A673 (cell line): ENCODE data around the gene NANOS3. TPM values are rescaled to one million over a fixed set of nuclear protein-coding genes. Genes with fewer than 3 reads are reported as not detected.

Experiments used
- Bru-seq: library from RNA; stranded (reverse); fragments of 400-500 nt; gene quantifications from one replicate; lab custom pipeline; 2021; lab: Mats Ljungman, UMichigan
- BruChase-seq, 2 experiments: library from RNA; stranded (reverse); fragments of 400-500 nt; gene quantifications; one replicate each; lab custom pipeline; 2021; lab: Mats Ljungman, UMichigan
- BruUV-seq: library from RNA; stranded (reverse); fragments of 400-500 nt; replicated peaks from 2 replicates; lab custom pipeline; 2021; lab: Mats Ljungman, UMichigan
- CTCF ChIA-PET: fragments of 300-600 bp; sonication (Branson Sonifier 250); formaldehyde crosslinking; loops from one replicate; lab custom pipeline; 2022; ENCODE audit warnings: antibody characterized with exemption; lab: Charles Lee
- POLR2A ChIA-PET: fragments of 300-600 bp; sonication (Branson Sonifier 250); formaldehyde crosslinking; loops from one replicate; lab custom pipeline; 2022; ENCODE audit warnings: antibody characterized with exemption; ENCODE audit not compliant: low non-redundant PET; lab: Charles Lee
- DNase-seq: peaks from one replicate; pipeline ENCODE4 v3.0.0-alpha.2; 2015; ENCODE audit warnings: low spot score
- H3K27ac ChIP-seq: fragments of 200-600 bp; sonication (generic); 2 replicates; pipeline ENCODE4 v1.5.1; 2016; ENCODE audit warnings: mixed run types, low read depth, mild to moderate bottlenecking, mixed read lengths, antibody characterized with exemption, low read length; ENCODE audit not compliant: poor library complexity, severe bottlenecking
- H3K27me3 ChIP-seq: fragments of 200-600 bp; sonication (generic); replicated peaks from 2 replicates; pipeline ENCODE4 v1.6.1; 2017; ENCODE audit warnings: mixed run types, low read depth, mild to moderate bottlenecking, mixed read lengths, antibody characterized with exemption, low read length; ENCODE audit not compliant: insufficient read depth, poor library complexity
- H3K36me3 ChIP-seq: fragments of 200-600 bp; sonication (generic); 2 replicates; pipeline ENCODE4 v1.6.1; 2016; ENCODE audit warnings: mixed run types, mild to moderate bottlenecking, mixed read lengths, antibody characterized with exemption, low read length; ENCODE audit not compliant: insufficient read depth, poor library complexity, severe bottlenecking
- H3K4me1 ChIP-seq: fragments of 200-600 bp; sonication (generic); 2 replicates; pipeline ENCODE4 v1.6.1; 2017; ENCODE audit warnings: mixed run types, mild to moderate bottlenecking, mixed read lengths, antibody characterized with exemption, low read length; ENCODE audit not compliant: insufficient read depth, poor library complexity, severe bottlenecking
- H3K4me3 ChIP-seq: fragments of 200-600 bp; sonication (generic); 2 replicates; pipeline ENCODE4 v1.5.1; 2016; ENCODE audit warnings: low read depth, mixed run types, mild to moderate bottlenecking, mixed read lengths, low read length; ENCODE audit not compliant: poor library complexity, severe bottlenecking
- H3K9me3 ChIP-seq: fragments of 200-600 bp; sonication (generic); 2 replicates; pipeline ENCODE4 v1.6.1; 2016; ENCODE audit warnings: mixed run types, low read depth, mild to moderate bottlenecking, mixed read lengths, antibody characterized with exemption, low read length; ENCODE audit not compliant: poor library complexity, severe bottlenecking
- CTCF ChIP-seq: fragments of 300-800, 200-600 bp; sonication (generic); conservative IDR thresholded peaks from 2 replicates; pipeline ENCODE4 v1.5.1; 2017; ENCODE audit warnings: low read depth, mild to moderate bottlenecking, antibody characterized with exemption, low read length, moderate library complexity, mixed read lengths
- EZH2 ChIP-seq: fragments of 200-600 bp; sonication (generic); IDR thresholded peaks from 2 replicates; pipeline ENCODE4 v1.6.1; 2017; ENCODE audit warnings: borderline replicate concordance, low read depth, mild to moderate bottlenecking, mixed read lengths, antibody characterized with exemption, low read length; ENCODE audit not compliant: poor library complexity, severe bottlenecking
- intact Hi-C: fragments of 100-400 bp; cut with micrococcal nuclease; formaldehyde crosslinking; loops from one replicate; pipeline ENCODE4 v1.10.0; 2022; ENCODE audit not compliant: unreplicated experiment
- long read RNA-seq: library from polyadenylated mRNA; stranded (forward); transcript quantifications from one replicate; pipeline ENCODE4 v2.0.0, GENCODE V29; 2022
- total RNA-seq: library from RNA; stranded (reverse); gene quantifications from 2 replicates; pipeline ENCODE4 v1.2.3, GENCODE V29; 2021

NANOS3 gene
- total RNA-seq, result 4.9 and 7.1 TPM in 2 replicates
- percentile 43 among the genes with signal in this experiment for Bru-seq, nascent RNA
- BruChase-seq, experiment 1, labeled RNA remaining after a 2-hour chase, result percentile 42 among the genes with signal in this experiment
- BruChase-seq, experiment 2, labeled RNA remaining after a 6-hour chase, result percentile 37 among the genes with signal in this experiment
- long read RNA-seq, partial matches to known transcripts, result 0 of 5 reads
- long read RNA-seq, other reads (novel, unspliced or antisense), result 5 of 5 reads

DNA sequence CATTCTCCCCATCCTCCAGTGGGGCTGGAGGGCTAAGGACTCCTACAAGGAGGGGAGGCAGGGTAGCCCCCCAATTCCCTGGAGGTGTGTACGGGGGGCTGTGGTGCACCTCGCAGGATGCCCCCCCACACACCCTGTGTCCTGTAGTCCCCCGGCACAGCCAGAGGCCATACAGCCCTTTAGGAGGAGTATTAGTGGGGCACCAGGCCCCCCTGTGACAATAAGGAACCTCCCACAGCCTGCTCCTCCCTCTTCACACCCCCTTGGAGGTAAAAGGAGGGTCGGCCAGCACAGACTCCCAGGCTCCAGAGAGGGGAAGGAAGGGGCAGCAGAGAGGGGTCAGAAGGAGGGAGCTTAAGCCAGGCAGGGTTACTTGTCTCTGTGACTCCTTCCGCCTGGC is at the start of gene NANOS3:
TSS of gene NANOS3 (plus strand) at position 301 of the 400 bp plus-strand sequence. CDS start 115 bp downstream, outside the sequence.
- Histone ChIP-seq H3K9me3 (no peaks in the 10 kb centered on the region), H3K27ac (no peak within 1 kb of the TSS), H3K36me3 (no peaks in the 10 kb centered on the region), H3K27me3 (no peaks in the 10 kb centered on the region), H3K4me1 (peaks cover 26% of the 10 kb centered on the region), H3K4me3 (no peak within 1 kb of the TSS)
- ChIA-PET POLR2A (no interaction called here), CTCF (no interaction called here)
- intact Hi-C loops, result no loop called here
- no peak for TF ChIP-seq CTCF
- no peak for TF ChIP-seq EZH2
- no TSS peak for BruUV-seq
- no peak for DNase-seq

GRCh38 chr19:13827656-13828055 is 49.3 kb upstream of the NANOS3 start:
- Histone ChIP-seq H3K36me3 (peaks cover 6% of the 10 kb centered on the region), H3K27ac (peak overlapping the region; percentile 21), H3K4me3 (no peak overlapping the region), H3K9me3 (no peaks in the 10 kb centered on the region), H3K4me1 (peaks cover 7% of the 10 kb centered on the region), H3K27me3 (no peaks in the 10 kb centered on the region)
- no peak for DNase-seq
- BruUV-seq, result no TSS peak
- TF ChIP-seq CTCF (no peak), EZH2 (no peak)
- ChIA-PET CTCF (interaction anchor here (0.7 kb wide), 1 partner anchor 33 kb away, joined by 4 read pairs; no protein-coding TSS in a partner anchor), POLR2A (no interaction called here)
- intact Hi-C loops, result no loop called here

DNA sequence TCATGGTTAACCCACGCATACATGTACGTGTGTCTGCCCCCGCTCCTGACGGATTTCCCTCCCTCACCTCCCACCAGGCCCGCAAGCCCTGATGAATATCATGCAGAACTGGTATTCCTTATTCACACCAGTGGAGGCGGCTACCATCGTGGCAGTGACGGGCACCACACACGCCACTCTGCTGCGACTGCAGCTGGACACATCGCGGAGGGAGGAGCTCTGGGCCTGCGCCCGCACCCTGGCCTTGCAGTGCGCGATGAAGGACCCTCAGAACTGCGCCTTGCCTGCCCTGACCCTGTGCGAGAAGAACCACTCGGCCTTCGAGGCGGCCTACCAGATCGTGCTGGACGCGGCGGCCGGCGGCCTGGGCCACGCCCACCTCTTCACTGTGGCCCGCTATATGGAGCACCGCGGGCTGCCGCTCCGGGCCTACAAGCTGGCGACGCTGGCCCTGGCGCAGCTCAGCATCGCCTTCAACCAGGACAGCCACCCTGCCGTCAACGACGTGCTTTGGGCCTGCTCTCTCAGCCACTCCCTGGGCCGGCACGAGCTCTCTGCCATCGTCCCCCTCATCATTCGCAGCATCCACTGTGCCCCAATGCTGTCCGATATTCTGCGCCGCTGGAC is 46.7 kb upstream of the NANOS3 start:
- intact Hi-C loops, result no loop called here
- no peak for TF ChIP-seq EZH2
- no peak for TF ChIP-seq CTCF
- POLR2A ChIA-PET, result no interaction called here
- CTCF ChIA-PET, result interaction anchor here (0.5 kb wide), 2 partner anchors 13 to 99 kb away, joined by 3 to 5 read pairs; no protein-coding TSS in a partner anchor
- BruUV-seq, result no TSS peak
- Histone ChIP-seq H3K27me3 (no peaks in the 10 kb centered on the region), H3K9me3 (no peaks in the 10 kb centered on the region), H3K4me1 (peaks cover 12% of the 10 kb centered on the region), H3K4me3 (no peak overlapping the region), H3K36me3 (peaks cover 8% of the 10 kb centered on the region), H3K27ac (no peak overlapping the region)
- DNase-seq, result no peak
